ENCODE results near the gene LRRC74A.

LRRC74A gene

DNA sequence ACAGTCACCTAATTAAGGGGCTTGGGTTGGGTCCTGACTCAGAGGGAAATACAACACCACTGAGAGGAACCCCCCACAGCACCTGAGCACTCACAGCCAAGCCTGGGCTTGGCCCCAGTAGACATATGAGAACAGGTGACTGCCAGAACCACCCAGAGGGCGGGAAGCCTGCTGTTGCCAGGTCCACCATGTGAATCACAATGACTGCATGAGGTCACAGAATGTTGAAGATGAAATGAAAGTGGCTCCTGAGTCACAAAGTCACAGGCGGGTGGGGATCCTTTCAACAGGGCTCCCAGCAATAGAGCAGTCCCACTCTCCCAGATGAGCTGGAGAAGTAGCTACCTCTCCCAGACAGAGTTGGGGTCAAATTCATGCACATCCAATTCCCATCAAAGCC lies at the start of gene LRRC74A:
Gene LRRC74A, plus strand, starts transcription at position 287 of the 400 bp plus-strand sequence. CDS start 290 bp downstream, outside the sequence.
- DNase-seq (ENCODE audit: low spot score), result no peak
- in situ Hi-C loops (cut with MboI; ENCODE audit: low pct_unique_long_range_greater_than_20kb, low sequenced_read_pairs, unreplicated experiment), result no loop called here
- TF ChIP-seq, protein P1, sequence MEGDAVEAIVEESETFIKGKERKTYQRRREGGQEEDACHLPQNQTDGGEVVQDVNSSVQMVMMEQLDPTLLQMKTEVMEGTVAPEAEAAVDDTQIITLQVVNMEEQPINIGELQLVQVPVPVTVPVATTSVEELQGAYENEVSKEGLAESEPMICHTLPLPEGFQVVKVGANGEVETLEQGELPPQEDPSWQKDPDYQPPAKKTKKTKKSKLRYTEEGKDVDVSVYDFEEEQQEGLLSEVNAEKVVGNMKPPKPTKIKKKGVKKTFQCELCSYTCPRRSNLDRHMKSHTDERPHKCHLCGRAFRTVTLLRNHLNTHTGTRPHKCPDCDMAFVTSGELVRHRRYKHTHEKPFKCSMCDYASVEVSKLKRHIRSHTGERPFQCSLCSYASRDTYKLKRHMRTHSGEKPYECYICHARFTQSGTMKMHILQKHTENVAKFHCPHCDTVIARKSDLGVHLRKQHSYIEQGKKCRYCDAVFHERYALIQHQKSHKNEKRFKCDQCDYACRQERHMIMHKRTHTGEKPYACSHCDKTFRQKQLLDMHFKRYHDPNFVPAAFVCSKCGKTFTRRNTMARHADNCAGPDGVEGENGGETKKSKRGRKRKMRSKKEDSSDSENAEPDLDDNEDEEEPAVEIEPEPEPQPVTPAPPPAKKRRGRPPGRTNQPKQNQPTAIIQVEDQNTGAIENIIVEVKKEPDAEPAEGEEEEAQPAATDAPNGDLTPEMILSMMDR (IDR thresholded peaks at IDR 0.05; ENCODE audit: extremely low read depth, insufficient read depth, missing control alignments), result no peak

GRCh38 chr14:76776428-76777251 lies 49.6 kb upstream of the LRRC74A start:
- in situ Hi-C loops (cut with MboI; ENCODE audit: low pct_unique_long_range_greater_than_20kb, low sequenced_read_pairs, unreplicated experiment), result no loop called here
- DNase-seq (ENCODE audit: low spot score), result no peak
- TF ChIP-seq, protein P1 (IDR thresholded peaks at IDR 0.05; ENCODE audit: extremely low read depth, insufficient read depth, missing control alignments), result no peak

GRCh38 chr14:76777721-76778120 lies 48.5 kb upstream of the LRRC74A start:
- in situ Hi-C loops (cut with MboI; ENCODE audit: low pct_unique_long_range_greater_than_20kb, low sequenced_read_pairs, unreplicated experiment), result no loop called here
- DNase-seq (ENCODE audit: low spot score), result no peak
- TF ChIP-seq, protein P1 (IDR thresholded peaks at IDR 0.05; ENCODE audit: extremely low read depth, insufficient read depth, missing control alignments), result no peak

DNA sequence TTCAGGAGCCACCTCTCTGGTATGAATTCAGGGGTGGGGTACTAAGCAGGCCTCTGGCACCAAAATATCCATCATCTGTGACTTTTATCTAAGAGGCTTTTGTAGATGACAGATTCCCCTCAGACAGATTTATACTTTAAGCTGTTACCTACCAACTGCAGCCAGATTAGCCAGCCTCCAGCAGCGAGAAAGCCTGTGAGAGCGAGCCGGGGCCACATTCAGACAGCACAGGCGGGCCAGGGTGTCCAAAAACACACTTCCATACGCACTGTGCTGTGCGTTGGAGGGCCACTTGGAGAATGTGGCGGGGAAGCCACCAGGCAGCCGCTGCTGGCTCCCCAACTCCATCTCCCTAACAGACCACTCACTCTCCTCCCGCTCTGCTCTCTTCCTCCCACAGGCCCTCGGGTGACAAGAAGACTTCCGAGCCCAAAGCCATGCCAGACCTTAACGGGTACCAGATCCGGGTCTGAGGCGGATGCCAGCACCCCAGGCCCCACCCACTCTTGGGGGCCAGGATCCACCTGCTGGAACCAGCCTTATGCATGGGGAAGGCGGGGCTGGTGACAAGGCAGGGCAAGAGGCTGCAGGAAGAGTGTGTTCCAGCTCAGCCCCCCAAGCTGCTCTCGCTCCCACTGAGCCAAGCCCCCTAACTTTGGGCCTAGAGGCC lies 47.5 kb upstream of the LRRC74A start:
- TF ChIP-seq, protein P1 (IDR thresholded peaks at IDR 0.05; ENCODE audit: extremely low read depth, insufficient read depth, missing control alignments), result no peak
- no peak for DNase-seq (ENCODE audit: low spot score)
- in situ Hi-C loops (cut with MboI; ENCODE audit: low pct_unique_long_range_greater_than_20kb, low sequenced_read_pairs, unreplicated experiment), result no loop called here

DNA sequence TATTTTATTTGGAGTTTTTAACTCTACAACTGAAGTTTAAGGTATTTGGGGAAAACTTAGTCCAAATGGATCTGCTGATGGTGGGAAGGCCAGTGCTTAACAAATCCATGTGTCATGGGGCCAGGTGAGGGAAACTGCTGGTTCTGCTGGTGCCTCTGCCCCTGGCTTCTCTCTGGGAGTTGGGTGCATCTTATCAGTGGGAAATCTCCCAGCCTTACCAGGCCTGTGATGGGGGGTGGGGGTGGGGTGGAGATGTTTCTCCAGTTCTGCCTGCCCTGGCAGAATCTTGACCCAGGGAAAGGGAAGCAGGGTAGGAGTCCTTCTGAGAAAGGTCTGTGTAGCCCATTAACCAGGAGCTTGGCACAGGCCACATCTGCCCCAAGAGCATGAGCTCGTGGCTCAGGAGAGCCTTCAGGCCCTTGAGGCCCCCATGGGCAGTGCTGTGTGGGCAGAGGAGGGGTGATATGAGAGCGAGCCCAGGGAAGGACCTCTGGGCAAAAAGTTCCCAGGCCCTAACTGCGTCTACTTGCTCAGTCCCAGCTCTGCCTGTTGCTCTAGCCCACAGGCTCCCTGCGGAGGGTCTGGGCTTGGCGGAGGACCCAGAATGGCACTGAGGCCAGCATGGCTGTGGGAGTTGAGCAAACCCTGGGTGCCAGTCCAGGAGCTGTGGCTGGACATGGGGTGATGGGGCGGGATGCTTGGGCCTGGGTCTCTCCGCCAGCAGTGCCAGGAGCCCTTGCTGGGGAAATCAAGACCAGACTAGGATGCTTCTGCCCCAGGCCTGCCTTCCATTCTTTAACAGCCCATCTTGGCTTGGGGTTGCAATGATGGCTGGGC lies 46.8 kb upstream of the LRRC74A start:
- no peak for DNase-seq (ENCODE audit: low spot score)
- TF ChIP-seq, protein P1 (IDR thresholded peaks at IDR 0.05; ENCODE audit: extremely low read depth, insufficient read depth, missing control alignments), result no peak
- in situ Hi-C loops (cut with MboI; ENCODE audit: low pct_unique_long_range_greater_than_20kb, low sequenced_read_pairs, unreplicated experiment), result no loop called here

DNA sequence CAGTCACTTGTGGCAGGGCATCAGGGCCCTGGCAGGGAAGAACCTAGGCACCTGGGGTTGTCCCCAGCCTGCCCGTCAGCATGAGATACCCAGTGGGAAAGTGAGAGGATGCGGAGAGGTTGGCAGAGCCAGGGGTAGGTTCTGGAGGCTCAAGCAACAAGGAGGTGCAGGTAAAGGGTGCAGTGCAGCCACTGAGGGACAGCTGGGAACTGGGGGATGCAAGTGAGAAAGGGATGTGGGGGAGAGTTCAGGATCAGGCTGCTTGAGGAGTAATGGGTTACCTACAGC lies 46.2 kb upstream of the LRRC74A start:
- TF ChIP-seq, protein P1 (IDR thresholded peaks at IDR 0.05; ENCODE audit: extremely low read depth, insufficient read depth, missing control alignments), result no peak
- in situ Hi-C loops (cut with MboI; ENCODE audit: low pct_unique_long_range_greater_than_20kb, low sequenced_read_pairs, unreplicated experiment), result no loop called here
- DNase-seq (ENCODE audit: low spot score), result no peak

Data from GM13977 (cell line).